ENCODE measurements around the gene TERT.
"Not testable (repeated sequence)": the region's sequence is repeated elsewhere in the genome, so short reads cannot be mapped to it uniquely, and the experiment has no call there.

Gene TERT

GRCh38 chr5:1337489-1338195 lies 42.8 kb upstream of the TERT start:
- Histone ChIP-seq H3K4me1 (ENCODE audit: insufficient read depth, low read length) (no peaks in the 10 kb centered on the region), H3K27me3 (ENCODE audit: control insufficient read depth in 1 of 2, insufficient read depth in 2 of 2, low read length in 2 of 2) (no peaks in the 10 kb centered on the region), H3K9me3 (ENCODE audit: low read length) (no peaks in the 10 kb centered on the region), H3K27ac (ENCODE audit: low read depth, low read length) (no peak overlapping the region), H3K4me3 (ENCODE audit: low read depth in 1 of 2, low read length in 2 of 2) (no peak overlapping the region), H3K9ac (ENCODE audit: low read length) (no peak overlapping the region), H3K36me3 (ENCODE audit: insufficient read depth, low read length) (peaks cover 64% of the 10 kb centered on the region)

- Histone ChIP-seq H3K4me3 (ENCODE audit: low read depth in 1 of 2, low read length in 2 of 2) (no peak overlapping the region), H3K36me3 (ENCODE audit: insufficient read depth, low read length) (peaks cover 62% of the 10 kb centered on the region), H3K9me3 (ENCODE audit: low read length) (no peaks in the 10 kb centered on the region), H3K27me3 (ENCODE audit: control insufficient read depth in 1 of 2, insufficient read depth in 2 of 2, low read length in 2 of 2) (no peaks in the 10 kb centered on the region), H3K9ac (ENCODE audit: low read length) (no peak overlapping the region), H3K4me1 (ENCODE audit: insufficient read depth, low read length) (no peaks in the 10 kb centered on the region), H3K27ac (ENCODE audit: low read depth, low read length) (no peak overlapping the region)
Observed at GRCh38 chr5:1336749-1337488, 42.1 kb upstream of the TERT start.

- Histone ChIP-seq H3K9ac (ENCODE audit: low read length) (no peak overlapping the region), H3K4me3 (ENCODE audit: low read depth in 1 of 2, low read length in 2 of 2) (no peak overlapping the region), H3K27me3 (ENCODE audit: control insufficient read depth in 1 of 2, insufficient read depth in 2 of 2, low read length in 2 of 2) (no peaks in the 10 kb centered on the region), H3K9me3 (ENCODE audit: low read length) (no peaks in the 10 kb centered on the region), H3K4me1 (ENCODE audit: insufficient read depth, low read length) (no peaks in the 10 kb centered on the region), H3K36me3 (ENCODE audit: insufficient read depth, low read length) (peaks cover 61% of the 10 kb centered on the region), H3K27ac (ENCODE audit: low read depth, low read length) (no peak overlapping the region)
Observed at GRCh38 chr5:1336106-1336561, 41.3 kb upstream of the TERT start.

- no peaks in the 10 kb centered on the region for H3K4me1 ChIP-seq (ENCODE audit: insufficient read depth, low read length)
Observed at GRCh38 chr5:1335540-1336095, 40.8 kb upstream of the TERT start.

GRCh38 chr5:1334831-1335539 lies 40.1 kb upstream of the TERT start:
- no peak overlapping the region for H3K9ac ChIP-seq (ENCODE audit: low read length)
- H3K4me3 ChIP-seq (ENCODE audit: low read depth in 1 of 2, low read length in 2 of 2): no peak overlapping the region
- H3K4me1 ChIP-seq (ENCODE audit: insufficient read depth, low read length): no peaks in the 10 kb centered on the region
- H3K27me3 ChIP-seq (ENCODE audit: control insufficient read depth in 1 of 2, insufficient read depth in 2 of 2, low read length in 2 of 2): no peaks in the 10 kb centered on the region
- no peak overlapping the region for H3K27ac ChIP-seq (ENCODE audit: low read depth, low read length)
- H3K36me3 ChIP-seq (ENCODE audit: insufficient read depth, low read length): peaks cover 57% of the 10 kb centered on the region
- no peaks in the 10 kb centered on the region for H3K9me3 ChIP-seq (ENCODE audit: low read length)

More at GRCh38 chr5:1335540-1336095, 40.8 kb upstream of the TERT start:
- Histone ChIP-seq H3K9me3 (ENCODE audit: low read length) (no peaks in the 10 kb centered on the region), H3K4me3 (ENCODE audit: low read depth in 1 of 2, low read length in 2 of 2) (no peak overlapping the region), H3K27me3 (ENCODE audit: control insufficient read depth in 1 of 2, insufficient read depth in 2 of 2, low read length in 2 of 2) (no peaks in the 10 kb centered on the region), H3K27ac (ENCODE audit: low read depth, low read length) (no peak overlapping the region), H3K9ac (ENCODE audit: low read length) (no peak overlapping the region), H3K36me3 (ENCODE audit: insufficient read depth, low read length) (peaks cover 57% of the 10 kb centered on the region)

- no peaks in the 10 kb centered on the region for H3K9me3 ChIP-seq (ENCODE audit: low read length)
- H3K27me3 ChIP-seq (ENCODE audit: control insufficient read depth in 1 of 2, insufficient read depth in 2 of 2, low read length in 2 of 2): no peaks in the 10 kb centered on the region
- no peaks in the 10 kb centered on the region for H3K4me1 ChIP-seq (ENCODE audit: insufficient read depth, low read length)
- H3K27ac ChIP-seq (ENCODE audit: low read depth, low read length): no peak overlapping the region
- peaks cover 57% of the 10 kb centered on the region for H3K36me3 ChIP-seq (ENCODE audit: insufficient read depth, low read length)
- no peak overlapping the region for H3K4me3 ChIP-seq (ENCODE audit: low read depth in 1 of 2, low read length in 2 of 2)
- no peak overlapping the region for H3K9ac ChIP-seq (ENCODE audit: low read length)
Observed at GRCh38 chr5:1333986-1334385, 39.1 kb upstream of the TERT start.

- H3K4me3 ChIP-seq (ENCODE audit: low read depth in 1 of 2, low read length in 2 of 2); H3K27ac ChIP-seq (ENCODE audit: low read depth, low read length); H3K4me1 ChIP-seq (ENCODE audit: insufficient read depth, low read length); H3K9me3 ChIP-seq (ENCODE audit: low read length); H3K27me3 ChIP-seq (ENCODE audit: control insufficient read depth in 1 of 2, insufficient read depth in 2 of 2, low read length in 2 of 2); H3K9ac ChIP-seq (ENCODE audit: low read length): not testable (repeated sequence)
- peaks cover 54% of the 10 kb centered on the region for H3K36me3 ChIP-seq (ENCODE audit: insufficient read depth, low read length)
Observed at GRCh38 chr5:1333286-1333685, 38.4 kb upstream of the TERT start.

- Histone ChIP-seq H3K4me1 (ENCODE audit: insufficient read depth, low read length) (no peaks in the 10 kb centered on the region), H3K9me3 (ENCODE audit: low read length) (no peaks in the 10 kb centered on the region), H3K27me3 (ENCODE audit: control insufficient read depth in 1 of 2, insufficient read depth in 2 of 2, low read length in 2 of 2) (no peaks in the 10 kb centered on the region), H3K36me3 (ENCODE audit: insufficient read depth, low read length) (peaks cover 47% of the 10 kb centered on the region), H3K4me3 (ENCODE audit: low read depth in 1 of 2, low read length in 2 of 2) (no peak overlapping the region), H3K9ac (ENCODE audit: low read length) (no peak overlapping the region), H3K27ac (ENCODE audit: low read depth, low read length) (no peak overlapping the region)
Observed at GRCh38 chr5:1332461-1333001, 37.7 kb upstream of the TERT start.

- Histone ChIP-seq H3K27ac (ENCODE audit: low read depth, low read length) (no peak overlapping the region), H3K27me3 (ENCODE audit: control insufficient read depth in 1 of 2, insufficient read depth in 2 of 2, low read length in 2 of 2) (no peaks in the 10 kb centered on the region), H3K4me3 (ENCODE audit: low read depth in 1 of 2, low read length in 2 of 2) (no peak overlapping the region), H3K36me3 (ENCODE audit: insufficient read depth, low read length) (peaks cover 46% of the 10 kb centered on the region), H3K9me3 (ENCODE audit: low read length) (no peaks in the 10 kb centered on the region), H3K9ac (ENCODE audit: low read length) (no peak overlapping the region), H3K4me1 (ENCODE audit: insufficient read depth, low read length) (no peaks in the 10 kb centered on the region)
Observed at GRCh38 chr5:1331861-1332405, 37.1 kb upstream of the TERT start.

- no peaks in the 10 kb centered on the region for H3K27me3 ChIP-seq (ENCODE audit: control insufficient read depth in 1 of 2, insufficient read depth in 2 of 2, low read length in 2 of 2)
- no peaks in the 10 kb centered on the region for H3K9me3 ChIP-seq (ENCODE audit: low read length)
- H3K27ac ChIP-seq (ENCODE audit: low read depth, low read length): no peak overlapping the region
- H3K4me3 ChIP-seq (ENCODE audit: low read depth in 1 of 2, low read length in 2 of 2): no peak overlapping the region
- no peaks in the 10 kb centered on the region for H3K4me1 ChIP-seq (ENCODE audit: insufficient read depth, low read length)
- no peak overlapping the region for H3K9ac ChIP-seq (ENCODE audit: low read length)
- peaks cover 43% of the 10 kb centered on the region for H3K36me3 ChIP-seq (ENCODE audit: insufficient read depth, low read length)
Observed at GRCh38 chr5:1330847-1331831, 36.3 kb upstream of the TERT start.

All from muscle layer of colon (tissue), 2 donors.